ENCODE results near the gene NLRC4. TPM values are rescaled to one million over a fixed set of nuclear protein-coding genes. Genes with fewer than 3 reads are reported as not detected.

NLRC4 gene
- total and polyA plus RNA-seq, 4 donors: 0.82 to 2.9 (median 1.5) TPM

DNA sequence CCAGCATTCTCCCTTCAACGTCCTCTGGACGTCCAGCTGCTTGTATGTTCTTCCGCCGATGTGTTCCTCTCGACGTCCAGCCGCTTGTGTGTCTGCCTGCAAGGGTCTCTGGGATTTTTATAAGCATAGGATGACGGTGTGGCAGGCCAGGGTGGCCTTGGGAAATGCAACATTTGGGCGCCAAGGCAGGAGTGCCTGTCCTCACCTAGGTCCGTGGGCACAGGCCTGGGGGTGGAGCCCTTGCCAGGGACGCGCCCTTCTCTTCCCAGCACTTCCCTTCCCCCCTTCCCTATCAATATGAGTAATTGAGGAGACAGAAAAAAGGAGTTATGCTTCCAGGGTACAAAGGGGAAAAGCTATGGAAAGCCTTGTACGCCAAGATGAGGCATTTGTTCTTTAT, 6.4 kb downstream of the NLRC4 start:
- Histone ChIP-seq H3K9me3 (ENCODE audit: control insufficient read depth in 4 of 4, low read length in 3 of 4) (no peaks in the 10 kb centered on the region), H3K36me3 (ENCODE audit: control insufficient read depth in 4 of 4, insufficient read depth in 3 of 4, low read depth in 1 of 4, low read length in 3 of 4) (no peaks in the 10 kb centered on the region), H3K9ac (ENCODE audit: low read depth in 1 of 2, low read length in 2 of 2) (no peak overlapping the region), H3K4me1 (ENCODE audit: control insufficient read depth in 4 of 4, insufficient read depth in 4 of 4, low read length in 3 of 4) (no peaks in the 10 kb centered on the region), H3K27ac (ENCODE audit: low read depth in 1 of 2, low read length in 2 of 2) (no peak overlapping the region), H3K27me3 (ENCODE audit: control insufficient read depth in 4 of 4, insufficient read depth in 4 of 4, low read length in 3 of 4) (no peaks in the 10 kb centered on the region), H3K4me3 (ENCODE audit: low read depth in 1 of 3, low read length in 3 of 3) (no peak overlapping the region)
- TF ChIP-seq YY1 (IDR thresholded peaks at IDR 0.05): no peak
- no peak for TF ChIP-seq NR2F2 (IDR thresholded peaks at IDR 0.05)
- TF ChIP-seq HNF4G (IDR thresholded peaks at IDR 0.05): no peak
- no peak for TF ChIP-seq JUND (IDR thresholded peaks at IDR 0.05)
- no peak for TF ChIP-seq SP1 (IDR thresholded peaks at IDR 0.05)
- no peak for DNase-seq (ENCODE audit: low spot score)
- 82% methylated on average over 13 of the region's 13 CpGs for WGBS

DNA sequence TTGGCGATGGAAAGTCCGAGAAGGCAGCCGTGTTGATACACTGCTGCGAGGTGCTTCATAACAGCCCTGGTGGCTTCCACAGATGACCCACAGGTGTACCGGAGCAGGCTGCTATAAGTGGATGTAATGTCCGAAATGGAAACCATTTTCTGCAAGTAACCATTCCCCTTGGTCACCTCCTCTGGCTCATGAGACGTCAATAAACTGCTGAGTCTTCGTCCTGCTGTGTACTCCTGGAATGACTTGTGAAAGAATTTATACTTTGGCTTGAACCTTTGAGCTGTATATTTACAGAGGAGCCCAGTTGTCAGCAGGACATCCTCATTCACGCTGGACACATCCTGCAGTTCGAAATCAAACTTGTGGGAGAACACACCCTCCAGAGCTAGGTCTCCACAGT, 14.4 kb downstream of the NLRC4 start:
- Histone ChIP-seq H3K9ac (ENCODE audit: low read depth in 1 of 2, low read length in 2 of 2) (no peak overlapping the region), H3K36me3 (ENCODE audit: control insufficient read depth in 4 of 4, insufficient read depth in 3 of 4, low read depth in 1 of 4, low read length in 3 of 4) (peaks cover 0 to 2% (median 0%) of the 10 kb centered on the region in 4 donors), H3K4me1 (ENCODE audit: control insufficient read depth in 4 of 4, insufficient read depth in 4 of 4, low read length in 3 of 4) (no peaks in the 10 kb centered on the region), H3K27ac (ENCODE audit: low read depth in 1 of 2, low read length in 2 of 2) (no peak overlapping the region), H3K27me3 (ENCODE audit: control insufficient read depth in 4 of 4, insufficient read depth in 4 of 4, low read length in 3 of 4) (no peaks in the 10 kb centered on the region), H3K9me3 (ENCODE audit: control insufficient read depth in 4 of 4, low read length in 3 of 4) (no peaks in the 10 kb centered on the region), H3K4me3 (ENCODE audit: low read depth in 1 of 3, low read length in 3 of 3) (no peak overlapping the region)
- no peak for DNase-seq (ENCODE audit: low spot score)
- no peak for TF ChIP-seq TAF1 (conservative IDR thresholded peaks at IDR 0.05)
- TF ChIP-seq NR2F2 (IDR thresholded peaks at IDR 0.05): no peak
- no peak for TF ChIP-seq JUND (IDR thresholded peaks at IDR 0.05)
- no peak for TF ChIP-seq HNF4A (conservative IDR thresholded peaks at IDR 0.05)
- TF ChIP-seq YY1 (IDR thresholded peaks at IDR 0.05): no peak
- TF ChIP-seq, protein P1, sequence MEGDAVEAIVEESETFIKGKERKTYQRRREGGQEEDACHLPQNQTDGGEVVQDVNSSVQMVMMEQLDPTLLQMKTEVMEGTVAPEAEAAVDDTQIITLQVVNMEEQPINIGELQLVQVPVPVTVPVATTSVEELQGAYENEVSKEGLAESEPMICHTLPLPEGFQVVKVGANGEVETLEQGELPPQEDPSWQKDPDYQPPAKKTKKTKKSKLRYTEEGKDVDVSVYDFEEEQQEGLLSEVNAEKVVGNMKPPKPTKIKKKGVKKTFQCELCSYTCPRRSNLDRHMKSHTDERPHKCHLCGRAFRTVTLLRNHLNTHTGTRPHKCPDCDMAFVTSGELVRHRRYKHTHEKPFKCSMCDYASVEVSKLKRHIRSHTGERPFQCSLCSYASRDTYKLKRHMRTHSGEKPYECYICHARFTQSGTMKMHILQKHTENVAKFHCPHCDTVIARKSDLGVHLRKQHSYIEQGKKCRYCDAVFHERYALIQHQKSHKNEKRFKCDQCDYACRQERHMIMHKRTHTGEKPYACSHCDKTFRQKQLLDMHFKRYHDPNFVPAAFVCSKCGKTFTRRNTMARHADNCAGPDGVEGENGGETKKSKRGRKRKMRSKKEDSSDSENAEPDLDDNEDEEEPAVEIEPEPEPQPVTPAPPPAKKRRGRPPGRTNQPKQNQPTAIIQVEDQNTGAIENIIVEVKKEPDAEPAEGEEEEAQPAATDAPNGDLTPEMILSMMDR (IDR thresholded peaks at IDR 0.05; ENCODE audit: low read depth, low read length, missing input control): no peak
- TF ChIP-seq GABPA (IDR thresholded peaks at IDR 0.05 in 1 of 2, conservative IDR thresholded peaks at IDR 0.05 in 1 of 2): no peak
- no peak for TF ChIP-seq RAD21 (IDR thresholded peaks at IDR 0.05)
- no peak for TF ChIP-seq EGR1 (IDR thresholded peaks at IDR 0.05; ENCODE audit: low read depth in 2 of 2)
- TF ChIP-seq REST (IDR thresholded peaks at IDR 0.05): no peak
- 79% methylated on average over 10 of the region's 10 CpGs for WGBS

DNA sequence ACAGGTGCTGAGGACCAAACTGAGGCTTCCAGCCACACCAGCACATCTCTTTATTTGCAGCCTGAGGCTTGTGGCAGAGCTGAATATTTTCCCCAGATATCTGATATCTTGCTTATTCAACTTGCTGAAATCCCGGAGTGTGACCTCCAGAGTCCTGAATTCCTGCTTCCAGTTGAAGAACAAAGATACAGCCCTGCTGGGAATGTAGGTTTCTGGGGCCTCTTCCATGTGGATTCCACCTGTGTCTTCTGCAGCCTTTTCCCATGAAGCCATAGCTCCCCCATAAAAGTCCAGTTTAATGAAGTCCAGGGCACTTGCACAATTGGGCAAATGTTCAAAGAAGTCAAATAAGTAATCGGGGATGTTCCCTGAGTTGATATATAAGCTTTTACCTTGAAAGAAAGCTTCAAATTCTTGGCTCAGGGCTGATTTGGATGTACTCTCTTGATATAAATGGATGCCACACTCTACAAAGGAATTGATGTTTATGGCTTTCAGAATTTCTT, 14.9 kb downstream of the NLRC4 start:
- DNase-seq (ENCODE audit: low spot score): no peak
- H3K27ac ChIP-seq (ENCODE audit: low read depth in 1 of 2, low read length in 2 of 2): no peak overlapping the region
- H3K27me3 ChIP-seq (ENCODE audit: control insufficient read depth in 4 of 4, insufficient read depth in 4 of 4, low read length in 3 of 4): no peaks in the 10 kb centered on the region
- H3K36me3 ChIP-seq (ENCODE audit: control insufficient read depth in 4 of 4, insufficient read depth in 3 of 4, low read depth in 1 of 4, low read length in 3 of 4): peaks cover 0 to 2% (median 0%) of the 10 kb centered on the region in 4 donors
- no peaks in the 10 kb centered on the region for H3K4me1 ChIP-seq (ENCODE audit: control insufficient read depth in 4 of 4, insufficient read depth in 4 of 4, low read length in 3 of 4)
- no peak overlapping the region for H3K9ac ChIP-seq (ENCODE audit: low read depth in 1 of 2, low read length in 2 of 2)
- no peak overlapping the region for H3K4me3 ChIP-seq (ENCODE audit: low read depth in 1 of 3, low read length in 3 of 3)
- 88% methylated on average over 2 of the region's 2 CpGs for WGBS
- no peaks in the 10 kb centered on the region for H3K9me3 ChIP-seq (ENCODE audit: control insufficient read depth in 4 of 4, low read length in 3 of 4)
- no peak for TF ChIP-seq HNF4G (IDR thresholded peaks at IDR 0.05)
- TF ChIP-seq ZBTB33 (IDR thresholded peaks at IDR 0.05): no peak
- no peak for TF ChIP-seq GABPA (IDR thresholded peaks at IDR 0.05 in 1 of 2, conservative IDR thresholded peaks at IDR 0.05 in 1 of 2)
- TF ChIP-seq FOXA2 (IDR thresholded peaks at IDR 0.05): no peak
- no peak for TF ChIP-seq YY1 (IDR thresholded peaks at IDR 0.05)
- no peak for TF ChIP-seq RXRA (IDR thresholded peaks at IDR 0.05)
- TF ChIP-seq, protein P2, sequence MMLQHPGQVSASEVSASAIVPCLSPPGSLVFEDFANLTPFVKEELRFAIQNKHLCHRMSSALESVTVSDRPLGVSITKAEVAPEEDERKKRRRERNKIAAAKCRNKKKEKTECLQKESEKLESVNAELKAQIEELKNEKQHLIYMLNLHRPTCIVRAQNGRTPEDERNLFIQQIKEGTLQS (IDR thresholded peaks at IDR 0.05): no peak
- no peak for TF ChIP-seq MAX (IDR thresholded peaks at IDR 0.05)
- TF ChIP-seq, protein P1 (IDR thresholded peaks at IDR 0.05; ENCODE audit: low read depth, low read length, missing input control): no peak
- TF ChIP-seq FOXA1 (IDR thresholded peaks at IDR 0.05): no peak
